Transverse colon (tissue), 4 donors: ENCODE measurements around the gene RUNX1. TPM values are rescaled to one million over a fixed set of nuclear protein-coding genes. Genes with fewer than 3 reads are reported as not detected.

ENCODE experiments used
- DNase-seq: peaks from one replicate; pipeline ENCODE4 v3.0.0-alpha.2; 2019
- H3K27ac ChIP-seq, 4 donors: fragments of 200-600 bp; sonication (generic); 2 replicates each; pipeline ENCODE4 v1.5.1; 2016 to 2018; ENCODE audit warnings: inconsistent platforms in 4 of 4
- H3K27me3 ChIP-seq: fragments of 200-600 bp; sonication (generic); 2 replicates; pipeline ENCODE4 v1.5.1; 2017; ENCODE audit warnings: inconsistent platforms
- H3K36me3 ChIP-seq, 4 donors: fragments of 200-600 bp; sonication (generic); 2 replicates each; pipeline ENCODE4 v1.5.1; 2017 to 2019; ENCODE audit warnings: inconsistent platforms in 4 of 4
- H3K4me1 ChIP-seq, 4 donors: fragments of 200-600 bp; sonication (generic); 2 replicates each; pipeline ENCODE4 v1.5.1; 2017 to 2020; ENCODE audit warnings: inconsistent platforms in 4 of 4
- H3K4me3 ChIP-seq, 4 donors: fragments of 200-600 bp; sonication (generic); 1 replicate in 1 of 4; 2 replicates in 3 of 4; pipeline versions ENCODE4 v1.5.1 to v1.6.1; 2017 to 2019; ENCODE audit warnings: inconsistent platforms in 4 of 4
- H3K9me3 ChIP-seq, 2 donors: fragments of 200-600 bp; sonication (generic); 2 replicates each; pipeline ENCODE4 v1.5.1; 2017 to 2019; ENCODE audit warnings: inconsistent platforms in 2 of 2
- CTCF ChIP-seq, 5 experiments: fragments of 200-600 bp in 3 of 5; fragments of 450-650 bp in 2 of 5; sonication (generic) in 3 of 5; IDR thresholded peaks; 1 replicate in 2 of 5; 2 replicates in 3 of 5; pipeline ENCODE4 v1.5.1; 2016 to 2017; ENCODE audit warnings: antibody characterized with exemption in 5 of 5, inconsistent platforms in 3 of 5, mild to moderate bottlenecking in 2 of 5, moderate library complexity in 1 of 5
- EP300 ChIP-seq: sonication (generic); formaldehyde crosslinking; IDR thresholded peaks from one replicate; pipeline ENCODE4 v1.6.1; 2017; ENCODE audit warnings: antibody characterized with exemption, low read depth
- POLR2A ChIP-seq: fragments of 450-650 bp; IDR thresholded peaks from one replicate; pipeline ENCODE4 v1.6.1; 2016; ENCODE audit warnings: antibody characterized with exemption, mild to moderate bottlenecking, moderate library complexity
- POLR2AphosphoS5 ChIP-seq, 3 donors: sonication (generic); formaldehyde crosslinking; IDR thresholded peaks; one replicate each; pipeline ENCODE4 v1.6.1; 2016; ENCODE audit warnings: antibody characterized with exemption in 3 of 3
- WGBS, 2 donors: methylation state at CpG; one replicate each; pipeline ENCODE4 v1.1.5; 2018; ENCODE audit warnings: low coverage in 1 of 2; 5-methylcytosine and 5-hydroxymethylcytosine counted together
- in situ Hi-C, 4 donors: fragments of 200-750 bp; cut with MboI; loops; one replicate each; pipeline versions ENCODE4 v1.15.0 to v1.15.1; 2017; ENCODE audit warnings: low sequenced_read_pairs in 3 of 4, low pct_ligation_motif_present in 1 of 4, low pct_unique_long_range_greater_than_20kb in 1 of 4
- intact Hi-C: fragments of 100-400 bp; cut with DNase I; formaldehyde crosslinking; loops from one replicate; pipeline ENCODE4 v1.15.1; 2023; ENCODE audit warnings: low total_unique reads
- total RNA-seq, 4 donors: library from RNA; depleted of rRNA; stranded (reverse); fragments of >200 nt; gene quantifications; one replicate each; pipeline ENCODE4 v1.1.0, GENCODE V29; 2016

RUNX1 gene
- total RNA-seq, 4 donors from 2014 or later: 8.3 to 60.1 (median 34.7) TPM

DNA sequence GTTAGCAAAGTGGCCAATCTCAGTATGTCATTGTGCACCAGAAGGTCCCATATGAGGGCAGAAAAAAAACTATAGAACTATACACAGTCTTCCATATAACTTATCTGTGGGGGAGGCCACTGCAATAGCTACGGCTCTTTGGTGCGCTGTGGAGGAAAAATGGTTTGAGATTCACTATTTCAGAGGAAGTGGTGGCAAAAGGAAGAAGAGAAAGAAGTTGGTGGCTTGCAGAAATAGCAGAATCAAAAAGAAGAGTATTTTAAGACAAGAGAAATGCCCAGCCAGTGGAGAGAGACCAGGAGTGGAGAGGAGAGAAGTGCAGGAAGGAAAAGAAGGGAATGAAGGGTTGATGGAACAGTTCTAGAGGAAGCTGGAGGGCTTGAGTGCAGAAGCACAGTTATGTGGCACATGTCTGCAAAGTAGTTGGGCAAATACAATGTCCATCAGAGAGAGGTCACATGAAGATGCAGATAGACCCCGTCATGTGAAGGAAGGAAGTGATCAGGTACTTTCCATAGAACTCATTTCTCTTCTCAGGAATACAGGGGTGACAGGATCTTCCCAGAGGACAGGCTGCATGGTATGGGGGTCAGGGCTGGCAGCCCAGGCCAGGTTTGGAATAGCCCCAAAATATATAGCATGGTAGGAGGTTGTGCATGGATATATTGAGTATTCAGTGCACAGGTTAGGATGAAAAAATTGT lies 64.6 kb downstream of the RUNX1 start:
- Histone ChIP-seq H3K27me3 (no peaks in the 10 kb centered on the region), H3K36me3 (no peaks in the 10 kb centered on the region), H3K4me3 (no peak overlapping the region), H3K4me1 (peaks cover 0 to 33% (median 14%) of the 10 kb centered on the region in 4 donors), H3K27ac (no peak overlapping the region), H3K9me3 (no peaks in the 10 kb centered on the region)
- TF ChIP-seq POLR2A: no peak
- no peak for TF ChIP-seq EP300
- TF ChIP-seq POLR2AphosphoS5 (IDR thresholded peaks at IDR 0.05): no peak
- TF ChIP-seq CTCF (IDR thresholded peaks at IDR 0.05): no peak
- intact Hi-C loops: no loop called here
- DNase-seq: no peak
- WGBS, 2 donors: 65 to 67% methylated on average over 3 of the region's 3 CpGs
- in situ Hi-C loops: no loop called here

GRCh38 chr21:34983680-34984086 lies 65.4 kb downstream of the RUNX1 start:
- Histone ChIP-seq H3K4me1 (peaks cover 0 to 40% (median 15%) of the 10 kb centered on the region in 4 donors), H3K4me3 (no peak overlapping the region), H3K9me3 (no peaks in the 10 kb centered on the region), H3K27me3 (no peaks in the 10 kb centered on the region), H3K36me3 (no peaks in the 10 kb centered on the region), H3K27ac (peak overlapping the region in 1 of 4 donors; percentile 28)
- DNase-seq: no peak
- intact Hi-C loops (no loop called here), in situ Hi-C loops (no loop called here)
- no peak for TF ChIP-seq POLR2AphosphoS5 (IDR thresholded peaks at IDR 0.05)
- TF ChIP-seq EP300: no peak
- TF ChIP-seq POLR2A: no peak
- no peak for TF ChIP-seq CTCF (IDR thresholded peaks at IDR 0.05)

DNA sequence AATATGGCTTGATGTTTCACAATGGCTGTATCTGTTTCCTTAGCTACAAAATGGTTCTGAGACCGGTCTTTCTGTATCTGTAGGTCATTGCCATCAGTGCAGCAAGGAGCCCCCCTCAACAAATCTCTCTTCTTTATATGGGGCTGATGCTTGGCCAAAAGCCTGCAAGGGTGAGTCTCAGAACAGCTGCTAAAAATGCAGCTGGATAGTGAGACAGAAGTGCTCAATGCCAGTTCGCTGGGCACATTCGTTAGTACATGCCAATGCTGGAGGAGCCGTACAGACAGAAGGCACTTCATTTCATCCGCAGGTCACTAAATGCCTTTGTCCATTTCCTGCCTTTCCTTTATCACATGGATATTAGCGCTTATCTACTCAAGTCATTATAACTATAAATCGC lies 67.3 kb downstream of the RUNX1 start:
- in situ Hi-C loops (no loop called here), intact Hi-C loops (no loop called here)
- Histone ChIP-seq H3K36me3 (no peaks in the 10 kb centered on the region), H3K27ac (no peak overlapping the region), H3K4me3 (no peak overlapping the region), H3K9me3 (no peaks in the 10 kb centered on the region), H3K27me3 (no peaks in the 10 kb centered on the region), H3K4me1 (peaks cover 0 to 31% (median 13%) of the 10 kb centered on the region in 4 donors)
- no peak for DNase-seq
- TF ChIP-seq POLR2AphosphoS5 (IDR thresholded peaks at IDR 0.05): no peak
- TF ChIP-seq EP300: no peak
- TF ChIP-seq CTCF (IDR thresholded peaks at IDR 0.05): no peak
- no peak for TF ChIP-seq POLR2A
- WGBS, 2 donors: 90 to 100% methylated on average over 5 to 7 of the region's 7 CpGs

DNA sequence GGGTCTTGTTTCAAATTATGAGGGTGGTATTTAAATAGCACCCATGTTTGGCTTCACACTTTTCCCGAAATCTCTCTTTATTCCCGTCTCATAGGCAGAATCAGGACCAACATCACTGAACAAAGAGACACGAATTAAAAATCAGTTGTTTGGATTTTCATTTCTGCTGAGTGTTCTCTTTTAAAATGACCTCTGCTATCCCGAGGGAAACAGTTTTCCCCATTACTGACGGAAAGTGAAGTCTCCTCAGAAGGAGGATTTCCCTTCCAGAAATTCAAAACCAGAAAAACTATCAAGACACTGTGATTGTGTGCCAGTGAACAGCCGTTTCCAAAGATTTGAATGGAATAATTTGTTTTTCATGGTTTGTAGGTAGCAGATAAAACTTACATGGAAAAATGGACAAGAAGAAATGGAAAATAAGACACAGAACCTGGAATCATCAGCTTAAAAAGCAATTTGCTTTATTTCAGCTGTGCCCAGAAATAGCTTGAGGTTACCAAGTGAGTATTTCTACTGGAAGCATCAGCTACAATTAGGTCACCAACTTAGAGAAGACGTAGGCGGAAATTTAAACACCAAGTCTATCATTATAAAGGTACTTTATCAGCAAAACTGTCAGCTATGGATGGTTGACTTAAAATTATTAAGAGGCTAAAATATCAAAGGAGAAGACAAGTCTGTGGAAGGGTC lies 68.5 kb downstream of the RUNX1 start:
- Histone ChIP-seq H3K4me3 (no peak overlapping the region), H3K27me3 (no peaks in the 10 kb centered on the region), H3K9me3 (no peaks in the 10 kb centered on the region), H3K4me1 (peaks cover 0 to 26% (median 12%) of the 10 kb centered on the region in 4 donors), H3K36me3 (no peaks in the 10 kb centered on the region), H3K27ac (no peak overlapping the region)
- in situ Hi-C loops: no loop called here
- no peak for DNase-seq
- intact Hi-C loops: no loop called here
- TF ChIP-seq POLR2AphosphoS5 (IDR thresholded peaks at IDR 0.05): no peak
- no peak for TF ChIP-seq POLR2A
- no peak for TF ChIP-seq EP300
- no peak for TF ChIP-seq CTCF (IDR thresholded peaks at IDR 0.05)
- 84 to 96% methylated on average over 8 of the region's 8 CpGs for WGBS, 2 donors
